ENCODE data around the gene SQOR. TPM values are rescaled to one million over a fixed set of nuclear protein-coding genes. Genes with fewer than 3 reads are reported as not detected.

The SQOR gene
- total and polyA plus RNA-seq, 2 experiments from 2014 or later = 0.23 TPM; not detected in 1

DNA sequence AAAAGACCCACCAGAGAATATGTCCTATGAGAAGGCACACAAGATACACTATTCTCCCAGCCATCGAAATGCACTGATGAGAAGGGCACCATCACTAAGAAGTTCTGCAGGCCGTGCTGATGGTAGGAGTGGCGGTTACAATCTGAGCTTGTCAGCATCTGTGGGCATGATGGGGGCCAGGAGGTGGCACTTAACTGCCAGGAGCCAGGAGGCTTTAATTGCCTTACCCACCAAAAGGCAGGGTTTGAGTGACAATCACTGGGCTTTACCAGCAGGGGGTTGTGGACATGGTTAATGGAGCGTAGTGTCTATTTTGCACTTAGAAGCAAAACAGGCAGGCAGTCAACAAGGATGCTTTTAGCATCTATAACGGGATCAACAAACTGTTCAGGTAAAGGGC, 16.0 kb upstream of the SQOR start (continued):
- TF ChIP-seq EZH2phosphoT487 (IDR thresholded peaks at IDR 0.05; ENCODE audit: unreplicated experiment) (no peak), ZNF114 (CRISPR knock-in tag; IDR thresholded peaks at IDR 0.05) (no peak), JUNB (IDR thresholded peaks at IDR 0.05; ENCODE audit: unreplicated experiment) (no peak), ZNF331 (CRISPR knock-in tag; IDR thresholded peaks at IDR 0.05; ENCODE audit: low read depth) (no peak)
- TF ChIP-seq, protein P1, sequence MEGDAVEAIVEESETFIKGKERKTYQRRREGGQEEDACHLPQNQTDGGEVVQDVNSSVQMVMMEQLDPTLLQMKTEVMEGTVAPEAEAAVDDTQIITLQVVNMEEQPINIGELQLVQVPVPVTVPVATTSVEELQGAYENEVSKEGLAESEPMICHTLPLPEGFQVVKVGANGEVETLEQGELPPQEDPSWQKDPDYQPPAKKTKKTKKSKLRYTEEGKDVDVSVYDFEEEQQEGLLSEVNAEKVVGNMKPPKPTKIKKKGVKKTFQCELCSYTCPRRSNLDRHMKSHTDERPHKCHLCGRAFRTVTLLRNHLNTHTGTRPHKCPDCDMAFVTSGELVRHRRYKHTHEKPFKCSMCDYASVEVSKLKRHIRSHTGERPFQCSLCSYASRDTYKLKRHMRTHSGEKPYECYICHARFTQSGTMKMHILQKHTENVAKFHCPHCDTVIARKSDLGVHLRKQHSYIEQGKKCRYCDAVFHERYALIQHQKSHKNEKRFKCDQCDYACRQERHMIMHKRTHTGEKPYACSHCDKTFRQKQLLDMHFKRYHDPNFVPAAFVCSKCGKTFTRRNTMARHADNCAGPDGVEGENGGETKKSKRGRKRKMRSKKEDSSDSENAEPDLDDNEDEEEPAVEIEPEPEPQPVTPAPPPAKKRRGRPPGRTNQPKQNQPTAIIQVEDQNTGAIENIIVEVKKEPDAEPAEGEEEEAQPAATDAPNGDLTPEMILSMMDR (conservative IDR thresholded peaks at IDR 0.05; ENCODE audit: low read depth in 2 of 2) = no peak

DNA sequence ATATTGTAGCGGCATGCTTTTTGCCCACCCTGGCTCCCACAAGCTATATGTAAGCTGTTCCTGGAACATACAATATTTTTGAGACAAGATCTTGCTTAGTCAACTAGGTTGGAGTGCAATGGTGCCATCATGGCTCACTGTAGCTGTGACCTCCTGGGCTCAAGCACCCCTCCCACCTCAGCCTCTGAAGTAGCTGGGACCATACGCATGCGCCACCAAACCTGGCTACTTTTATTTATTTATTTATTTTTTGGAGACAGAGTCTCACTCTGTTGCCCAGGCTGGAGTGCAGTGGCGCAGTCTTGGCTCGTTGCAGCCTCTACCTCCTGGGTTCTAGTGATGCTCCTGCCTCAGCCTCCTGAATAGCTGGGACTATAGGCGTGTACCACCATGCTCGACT, 6.7 kb upstream of the SQOR start:
- peaks cover 3% of the 10 kb centered on the region for H3K27me3 Mint-ChIP-seq (ENCODE audit: insufficient read depth, low read depth, poor library complexity)

More for the DNA sequence above, 6.7 kb upstream of the SQOR start:
- Histone ChIP-seq H3K27me3 (ENCODE audit: insufficient read depth) (peaks cover 3% of the 10 kb centered on the region; the same call in 1 of the 2 replicates), H3K4me1 (ENCODE audit: insufficient read depth) (no peaks in the 10 kb centered on the region), H2AFZ (no peak overlapping the region), H3K79me2 (replicated peaks; ENCODE audit: insufficient read depth) (no peaks in the 10 kb centered on the region), H3K4me2 (no peak overlapping the region), H4K20me1 (replicated peaks; ENCODE audit: insufficient read depth) (no peaks in the 10 kb centered on the region), H3F3A (replicated peaks; ENCODE audit: low read depth) (no peaks in the 10 kb centered on the region), H3K4me3 (no peak overlapping the region), H3K27ac (ENCODE audit: low read depth) (no peak overlapping the region), H3K9me2 (ENCODE audit: insufficient read depth) (no peaks in the 10 kb centered on the region), H3K36me3 (ENCODE audit: insufficient read depth) (no peaks in the 10 kb centered on the region)
- Mint-ChIP-seq H3K36me3 (ENCODE audit: low read depth) (peaks cover 7% of the 10 kb centered on the region), H3K9me3 (peaks cover 69% of the 10 kb centered on the region), H3K4me1 (no peaks in the 10 kb centered on the region), H3K27ac (no peak overlapping the region), H3K4me3 (no peak overlapping the region)
- no peak for DNase-seq (ENCODE audit: low spot score)
- no peak for TF ChIP-seq POLR2AphosphoS5 (IDR thresholded peaks at IDR 0.05; ENCODE audit: low read depth)
- TF ChIP-seq, protein P2, sequence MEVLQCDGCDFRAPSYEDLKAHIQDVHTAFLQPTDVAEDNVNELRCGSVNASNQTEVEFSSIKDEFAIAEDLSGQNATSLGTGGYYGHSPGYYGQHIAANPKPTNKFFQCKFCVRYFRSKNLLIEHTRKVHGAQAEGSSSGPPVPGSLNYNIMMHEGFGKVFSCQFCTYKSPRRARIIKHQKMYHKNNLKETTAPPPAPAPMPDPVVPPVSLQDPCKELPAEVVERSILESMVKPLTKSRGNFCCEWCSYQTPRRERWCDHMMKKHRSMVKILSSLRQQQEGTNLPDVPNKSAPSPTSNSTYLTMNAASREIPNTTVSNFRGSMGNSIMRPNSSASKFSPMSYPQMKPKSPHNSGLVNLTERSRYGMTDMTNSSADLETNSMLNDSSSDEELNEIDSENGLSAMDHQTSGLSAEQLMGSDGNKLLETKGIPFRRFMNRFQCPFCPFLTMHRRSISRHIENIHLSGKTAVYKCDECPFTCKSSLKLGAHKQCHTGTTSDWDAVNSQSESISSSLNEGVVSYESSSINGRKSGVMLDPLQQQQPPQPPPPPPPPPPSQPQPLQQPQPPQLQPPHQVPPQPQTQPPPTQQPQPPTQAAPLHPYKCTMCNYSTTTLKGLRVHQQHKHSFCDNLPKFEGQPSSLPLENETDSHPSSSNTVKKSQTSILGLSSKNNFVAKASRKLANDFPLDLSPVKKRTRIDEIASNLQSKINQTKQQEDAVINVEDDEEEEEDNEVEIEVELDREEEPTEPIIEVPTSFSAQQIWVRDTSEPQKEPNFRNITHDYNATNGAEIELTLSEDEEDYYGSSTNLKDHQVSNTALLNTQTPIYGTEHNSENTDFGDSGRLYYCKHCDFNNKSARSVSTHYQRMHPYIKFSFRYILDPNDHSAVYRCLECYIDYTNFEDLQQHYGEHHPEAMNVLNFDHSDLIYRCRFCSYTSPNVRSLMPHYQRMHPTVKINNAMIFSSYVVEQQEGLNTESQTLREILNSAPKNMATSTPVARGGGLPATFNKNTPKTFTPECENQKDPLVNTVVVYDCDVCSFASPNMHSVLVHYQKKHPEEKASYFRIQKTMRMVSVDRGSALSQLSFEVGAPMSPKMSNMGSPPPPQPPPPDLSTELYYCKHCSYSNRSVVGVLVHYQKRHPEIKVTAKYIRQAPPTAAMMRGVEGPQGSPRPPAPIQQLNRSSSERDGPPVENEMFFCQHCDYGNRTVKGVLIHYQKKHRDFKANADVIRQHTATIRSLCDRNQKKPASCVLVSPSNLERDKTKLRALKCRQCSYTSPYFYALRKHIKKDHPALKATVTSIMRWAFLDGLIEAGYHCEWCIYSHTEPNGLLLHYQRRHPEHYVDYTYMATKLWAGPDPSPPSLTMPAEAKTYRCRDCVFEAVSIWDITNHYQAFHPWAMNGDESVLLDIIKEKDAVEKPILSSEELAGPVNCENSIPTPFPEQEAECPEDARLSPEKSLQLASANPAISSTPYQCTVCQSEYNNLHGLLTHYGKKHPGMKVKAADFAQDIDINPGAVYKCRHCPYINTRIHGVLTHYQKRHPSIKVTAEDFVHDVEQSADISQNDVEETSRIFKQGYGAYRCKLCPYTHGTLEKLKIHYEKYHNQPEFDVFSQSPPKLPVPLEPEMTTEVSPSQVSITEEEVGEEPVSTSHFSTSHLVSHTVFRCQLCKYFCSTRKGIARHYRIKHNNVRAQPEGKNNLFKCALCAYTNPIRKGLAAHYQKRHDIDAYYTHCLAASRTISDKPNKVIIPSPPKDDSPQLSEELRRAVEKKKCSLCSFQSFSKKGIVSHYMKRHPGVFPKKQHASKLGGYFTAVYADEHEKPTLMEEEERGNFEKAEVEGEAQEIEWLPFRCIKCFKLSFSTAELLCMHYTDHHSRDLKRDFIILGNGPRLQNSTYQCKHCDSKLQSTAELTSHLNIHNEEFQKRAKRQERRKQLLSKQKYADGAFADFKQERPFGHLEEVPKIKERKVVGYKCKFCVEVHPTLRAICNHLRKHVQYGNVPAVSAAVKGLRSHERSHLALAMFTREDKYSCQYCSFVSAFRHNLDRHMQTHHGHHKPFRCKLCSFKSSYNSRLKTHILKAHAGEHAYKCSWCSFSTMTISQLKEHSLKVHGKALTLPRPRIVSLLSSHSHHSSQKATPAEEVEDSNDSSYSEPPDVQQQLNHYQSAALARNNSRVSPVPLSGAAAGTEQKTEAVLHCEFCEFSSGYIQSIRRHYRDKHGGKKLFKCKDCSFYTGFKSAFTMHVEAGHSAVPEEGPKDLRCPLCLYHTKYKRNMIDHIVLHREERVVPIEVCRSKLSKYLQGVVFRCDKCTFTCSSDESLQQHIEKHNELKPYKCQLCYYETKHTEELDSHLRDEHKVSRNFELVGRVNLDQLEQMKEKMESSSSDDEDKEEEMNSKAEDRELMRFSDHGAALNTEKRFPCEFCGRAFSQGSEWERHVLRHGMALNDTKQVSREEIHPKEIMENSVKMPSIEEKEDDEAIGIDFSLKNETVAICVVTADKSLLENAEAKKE (CRISPR knock-in tag; IDR thresholded peaks at IDR 0.05) = no peak
- ATAC-seq = no peak

Measured in GM23338 (cell line).